ENCODE results near the gene KMO.
A peak's percentile ranks its signal among the peaks of the same experiment; 100 is the strongest.

GRCh38 chr1:241485554-241485992 lies 46.6 kb upstream of the KMO start:
- peak; percentile 33 for TF ChIP-seq CTCF (IDR thresholded peaks at IDR 0.05; ENCODE audit: low read depth, low read length)
- no peak; the same call in 1 of the 2 replicates for TF ChIP-seq MAX (IDR thresholded peaks at IDR 0.05; ENCODE audit: low read depth, low read length)
- no peak for TF ChIP-seq POLR2A (IDR thresholded peaks at IDR 0.05; ENCODE audit: extremely low read depth, insufficient read length)
- TF ChIP-seq MYC (IDR thresholded peaks at IDR 0.05; ENCODE audit: low read depth, low read length) = no peak

Data from NB4 (cell line).